ENCODE measurements around the gene SPTSSB. TPM values are rescaled to one million over a fixed set of nuclear protein-coding genes. Genes with fewer than 3 reads are reported as not detected.

SPTSSB gene
- total RNA-seq, 1 donor from 2014 or later, result 0.42 TPM

GRCh38 chr3:161351330-161351729, 20.0 kb downstream of the SPTSSB start:
- no peaks in the 10 kb centered on the region for H3K27me3 Mint-ChIP-seq (ENCODE audit: low read depth)
- H3K27ac Mint-ChIP-seq (ENCODE audit: unreplicated experiment), result no peak overlapping the region
- DNase-seq (ENCODE audit: low read depth, low spot score), result no peak
- no peaks in the 10 kb centered on the region for H3K9me3 Mint-ChIP-seq
- H3K4me1 Mint-ChIP-seq, result no peaks in the 10 kb centered on the region
- TF ChIP-seq CTCF (conservative IDR thresholded peaks at IDR 0.05), result no peak
- no peaks in the 10 kb centered on the region for H3K36me3 Mint-ChIP-seq (ENCODE audit: low read depth)
- H3K4me3 Mint-ChIP-seq, result no peak overlapping the region

GRCh38 chr3:161350916-161351315, 20.4 kb downstream of the SPTSSB start:
- no peak overlapping the region for H3K27ac Mint-ChIP-seq (ENCODE audit: unreplicated experiment)
- no peak overlapping the region for H3K4me3 Mint-ChIP-seq
- no peaks in the 10 kb centered on the region for H3K4me1 Mint-ChIP-seq
- no peak for DNase-seq (ENCODE audit: low read depth, low spot score)
- H3K9me3 Mint-ChIP-seq, result no peaks in the 10 kb centered on the region
- no peak for TF ChIP-seq CTCF (conservative IDR thresholded peaks at IDR 0.05)
- no peaks in the 10 kb centered on the region for H3K27me3 Mint-ChIP-seq (ENCODE audit: low read depth)
- H3K36me3 Mint-ChIP-seq (ENCODE audit: low read depth), result no peaks in the 10 kb centered on the region

- Mint-ChIP-seq H3K4me3 (no peak overlapping the region), H3K27me3 (ENCODE audit: low read depth) (no peaks in the 10 kb centered on the region), H3K27ac (ENCODE audit: unreplicated experiment) (no peak overlapping the region), H3K4me1 (no peaks in the 10 kb centered on the region), H3K36me3 (ENCODE audit: low read depth) (no peaks in the 10 kb centered on the region), H3K9me3 (no peaks in the 10 kb centered on the region)
- no peak for TF ChIP-seq CTCF (conservative IDR thresholded peaks at IDR 0.05)
- no peak for DNase-seq (ENCODE audit: low read depth, low spot score)
Observed at GRCh38 chr3:161349529-161350312, 21.6 kb downstream of the SPTSSB start.

GRCh38 chr3:161348796-161349400, 22.4 kb downstream of the SPTSSB start:
- no peaks in the 10 kb centered on the region for H3K27me3 Mint-ChIP-seq (ENCODE audit: low read depth)
- no peaks in the 10 kb centered on the region for H3K36me3 Mint-ChIP-seq (ENCODE audit: low read depth)
- TF ChIP-seq CTCF (conservative IDR thresholded peaks at IDR 0.05), result no peak
- no peak for DNase-seq (ENCODE audit: low read depth, low spot score)
- no peak overlapping the region for H3K4me3 Mint-ChIP-seq
- H3K9me3 Mint-ChIP-seq, result no peaks in the 10 kb centered on the region
- H3K4me1 Mint-ChIP-seq, result no peaks in the 10 kb centered on the region
- no peak overlapping the region for H3K27ac Mint-ChIP-seq (ENCODE audit: unreplicated experiment)

GRCh38 chr3:161347726-161348125, 23.6 kb downstream of the SPTSSB start:
- Mint-ChIP-seq H3K36me3 (ENCODE audit: low read depth) (no peaks in the 10 kb centered on the region), H3K27ac (ENCODE audit: unreplicated experiment) (peak overlapping the region; percentile 17), H3K4me1 (no peaks in the 10 kb centered on the region), H3K27me3 (ENCODE audit: low read depth) (no peaks in the 10 kb centered on the region), H3K4me3 (no peak overlapping the region), H3K9me3 (no peaks in the 10 kb centered on the region)
- no peak for DNase-seq (ENCODE audit: low read depth, low spot score)
- TF ChIP-seq CTCF (conservative IDR thresholded peaks at IDR 0.05), result no peak
